Chondrocyte (in vitro differentiated cells): ENCODE measurements around the gene GABBR2. TPM values are rescaled to one million over a fixed set of nuclear protein-coding genes. Genes with fewer than 3 reads are reported as not detected.

Experiments
- DNase-seq: peaks from one replicate; pipeline ENCODE4 v3.0.0; 2021; ENCODE audit warnings: mixed read lengths, low spot score
- H3K27ac Mint-ChIP-seq: one replicate; pipeline ENCODE4 v1.8.0; 2021; ENCODE audit warnings: mild to moderate bottlenecking, moderate library complexity, mixed read lengths; ENCODE audit not compliant: unreplicated experiment
- H3K27me3 Mint-ChIP-seq: 2 replicates; pipeline ENCODE4 v1.8.0; 2021; ENCODE audit warnings: low read depth, mixed read lengths
- H3K36me3 Mint-ChIP-seq: 2 replicates; pipeline ENCODE4 v1.8.0; 2021; ENCODE audit warnings: low read depth, mixed read lengths
- H3K4me1 Mint-ChIP-seq: 2 replicates; pipeline ENCODE4 v1.8.0; 2021; ENCODE audit warnings: low read depth, mild to moderate bottlenecking, mixed read lengths
- H3K4me3 Mint-ChIP-seq: one replicate; pipeline ENCODE4 v1.8.0; 2021; ENCODE audit warnings: mild to moderate bottlenecking, moderate library complexity, mixed read lengths; ENCODE audit not compliant: unreplicated experiment
- H3K9me3 Mint-ChIP-seq: 2 replicates; pipeline ENCODE4 v1.8.0; 2021; ENCODE audit warnings: low read depth, mixed read lengths
- total RNA-seq: library from RNA; stranded (reverse); gene quantifications from 3 replicates; pipeline ENCODE4 v1.2.1, GENCODE V29; 2021
- TF ChIP-seq, protein P1 (sequence below): fragments of 200-600 bp; sonication (generic); IDR thresholded peaks from 2 replicates; pipeline ENCODE4 v1.5.0; 2021; ENCODE audit warnings: antibody characterized with exemption, mild to moderate bottlenecking, moderate library complexity

The GABBR2 gene
- total RNA-seq, 1 donor from 2014 or later: 0.12 TPM

DNA sequence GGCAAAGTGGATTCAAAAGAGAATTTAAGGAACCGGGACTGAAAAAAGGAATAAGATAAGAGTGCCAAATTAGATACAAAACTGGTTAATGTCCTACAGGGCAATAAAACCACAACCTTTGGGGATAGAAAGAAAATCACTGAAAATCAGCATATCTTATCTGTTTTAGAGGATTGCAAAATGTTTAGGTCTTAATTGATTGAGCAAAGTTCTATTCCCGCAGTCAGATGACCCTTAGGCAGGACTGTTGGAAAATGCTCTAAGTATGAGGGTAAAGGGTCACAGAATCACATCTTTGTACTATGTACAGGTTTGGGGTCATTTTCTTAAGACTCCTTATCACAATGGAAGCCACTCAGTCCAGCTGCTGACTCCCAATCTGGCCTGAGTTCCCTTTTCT, 129.0 kb downstream of the GABBR2 start:
- no peaks in the 10 kb centered on the region for H3K36me3 Mint-ChIP-seq
- DNase-seq: no peak
- no peaks in the 10 kb centered on the region for H3K4me1 Mint-ChIP-seq
- H3K27me3 Mint-ChIP-seq: peaks cover 51% of the 10 kb centered on the region
- H3K9me3 Mint-ChIP-seq: no peaks in the 10 kb centered on the region
- H3K27ac Mint-ChIP-seq: no peak overlapping the region
- TF ChIP-seq, protein P1, sequence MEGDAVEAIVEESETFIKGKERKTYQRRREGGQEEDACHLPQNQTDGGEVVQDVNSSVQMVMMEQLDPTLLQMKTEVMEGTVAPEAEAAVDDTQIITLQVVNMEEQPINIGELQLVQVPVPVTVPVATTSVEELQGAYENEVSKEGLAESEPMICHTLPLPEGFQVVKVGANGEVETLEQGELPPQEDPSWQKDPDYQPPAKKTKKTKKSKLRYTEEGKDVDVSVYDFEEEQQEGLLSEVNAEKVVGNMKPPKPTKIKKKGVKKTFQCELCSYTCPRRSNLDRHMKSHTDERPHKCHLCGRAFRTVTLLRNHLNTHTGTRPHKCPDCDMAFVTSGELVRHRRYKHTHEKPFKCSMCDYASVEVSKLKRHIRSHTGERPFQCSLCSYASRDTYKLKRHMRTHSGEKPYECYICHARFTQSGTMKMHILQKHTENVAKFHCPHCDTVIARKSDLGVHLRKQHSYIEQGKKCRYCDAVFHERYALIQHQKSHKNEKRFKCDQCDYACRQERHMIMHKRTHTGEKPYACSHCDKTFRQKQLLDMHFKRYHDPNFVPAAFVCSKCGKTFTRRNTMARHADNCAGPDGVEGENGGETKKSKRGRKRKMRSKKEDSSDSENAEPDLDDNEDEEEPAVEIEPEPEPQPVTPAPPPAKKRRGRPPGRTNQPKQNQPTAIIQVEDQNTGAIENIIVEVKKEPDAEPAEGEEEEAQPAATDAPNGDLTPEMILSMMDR: no peak
- H3K4me3 Mint-ChIP-seq: no peak overlapping the region

DNA sequence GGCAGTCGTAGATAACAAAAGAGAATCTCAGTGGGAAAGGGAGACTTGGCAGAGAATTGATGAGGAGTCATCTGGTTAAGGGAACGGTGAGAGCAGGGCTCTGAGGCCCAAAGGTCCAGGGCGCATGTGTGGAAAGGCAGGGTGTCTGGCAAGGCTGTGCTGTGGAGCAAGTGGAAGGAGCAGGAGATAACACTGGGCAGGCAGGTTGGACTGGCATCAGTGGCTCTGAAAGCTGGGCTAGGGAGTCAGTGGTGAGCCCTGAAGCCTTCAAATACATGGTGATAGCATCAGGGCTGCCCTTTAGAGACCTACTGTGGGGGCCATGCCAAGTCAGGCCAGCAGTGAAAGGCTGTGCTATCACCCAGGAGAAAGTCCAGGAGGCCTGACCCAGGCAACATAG, 131.3 kb downstream of the GABBR2 start:
- no peak overlapping the region for H3K27ac Mint-ChIP-seq
- DNase-seq: no peak
- H3K4me3 Mint-ChIP-seq: no peak overlapping the region
- no peaks in the 10 kb centered on the region for H3K36me3 Mint-ChIP-seq
- no peaks in the 10 kb centered on the region for H3K4me1 Mint-ChIP-seq
- H3K27me3 Mint-ChIP-seq: peaks cover 39% of the 10 kb centered on the region
- TF ChIP-seq, protein P1: no peak
- no peaks in the 10 kb centered on the region for H3K9me3 Mint-ChIP-seq

DNA sequence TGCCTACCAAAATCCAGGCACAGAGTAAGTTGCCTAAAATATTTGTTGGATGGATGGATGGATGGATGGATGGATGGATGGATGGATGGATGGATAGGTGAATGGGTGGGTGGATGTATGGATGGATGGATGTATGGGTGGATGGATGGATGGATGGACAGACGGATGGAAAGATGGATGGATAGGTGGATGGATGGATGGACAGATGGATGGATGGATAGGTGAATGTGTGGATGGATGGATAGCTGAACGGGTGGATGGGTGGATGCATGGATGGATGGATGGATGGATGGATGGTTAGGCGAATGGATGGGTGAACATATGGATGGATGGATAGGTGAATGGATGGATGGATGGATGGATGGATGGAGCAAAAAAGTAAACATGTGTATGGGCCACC, 131.9 kb downstream of the GABBR2 start:
- no peaks in the 10 kb centered on the region for H3K4me1 Mint-ChIP-seq
- H3K36me3 Mint-ChIP-seq: no peaks in the 10 kb centered on the region
- no peak overlapping the region for H3K4me3 Mint-ChIP-seq
- H3K27ac Mint-ChIP-seq: no peak overlapping the region
- no peaks in the 10 kb centered on the region for H3K9me3 Mint-ChIP-seq
- no peak for DNase-seq
- peaks cover 35% of the 10 kb centered on the region for H3K27me3 Mint-ChIP-seq
- TF ChIP-seq, protein P1: no peak

DNA sequence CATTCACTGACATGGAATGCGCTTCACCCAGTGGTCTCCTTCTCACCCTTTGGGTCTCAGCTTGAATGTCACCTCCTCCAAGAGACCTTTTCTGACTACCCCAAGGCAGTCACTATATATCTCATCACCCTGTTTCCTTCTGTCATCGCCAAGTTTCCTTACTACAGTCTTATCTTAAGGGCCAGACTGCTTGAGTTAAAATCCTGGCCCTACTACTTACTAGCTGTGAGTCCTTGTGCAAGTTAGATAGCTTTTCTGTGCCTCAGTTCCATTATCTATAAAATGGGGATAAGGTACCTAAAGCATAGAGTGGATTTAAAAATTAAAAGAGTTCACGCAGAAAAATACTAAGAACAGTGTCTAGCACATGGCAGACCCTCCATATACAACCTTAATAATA, 132.4 kb downstream of the GABBR2 start:
- no peaks in the 10 kb centered on the region for H3K9me3 Mint-ChIP-seq
- H3K4me1 Mint-ChIP-seq: no peaks in the 10 kb centered on the region
- H3K27ac Mint-ChIP-seq: no peak overlapping the region
- no peaks in the 10 kb centered on the region for H3K36me3 Mint-ChIP-seq
- DNase-seq: no peak
- H3K27me3 Mint-ChIP-seq: peaks cover 37% of the 10 kb centered on the region
- TF ChIP-seq, protein P1: no peak
- H3K4me3 Mint-ChIP-seq: no peak overlapping the region

DNA sequence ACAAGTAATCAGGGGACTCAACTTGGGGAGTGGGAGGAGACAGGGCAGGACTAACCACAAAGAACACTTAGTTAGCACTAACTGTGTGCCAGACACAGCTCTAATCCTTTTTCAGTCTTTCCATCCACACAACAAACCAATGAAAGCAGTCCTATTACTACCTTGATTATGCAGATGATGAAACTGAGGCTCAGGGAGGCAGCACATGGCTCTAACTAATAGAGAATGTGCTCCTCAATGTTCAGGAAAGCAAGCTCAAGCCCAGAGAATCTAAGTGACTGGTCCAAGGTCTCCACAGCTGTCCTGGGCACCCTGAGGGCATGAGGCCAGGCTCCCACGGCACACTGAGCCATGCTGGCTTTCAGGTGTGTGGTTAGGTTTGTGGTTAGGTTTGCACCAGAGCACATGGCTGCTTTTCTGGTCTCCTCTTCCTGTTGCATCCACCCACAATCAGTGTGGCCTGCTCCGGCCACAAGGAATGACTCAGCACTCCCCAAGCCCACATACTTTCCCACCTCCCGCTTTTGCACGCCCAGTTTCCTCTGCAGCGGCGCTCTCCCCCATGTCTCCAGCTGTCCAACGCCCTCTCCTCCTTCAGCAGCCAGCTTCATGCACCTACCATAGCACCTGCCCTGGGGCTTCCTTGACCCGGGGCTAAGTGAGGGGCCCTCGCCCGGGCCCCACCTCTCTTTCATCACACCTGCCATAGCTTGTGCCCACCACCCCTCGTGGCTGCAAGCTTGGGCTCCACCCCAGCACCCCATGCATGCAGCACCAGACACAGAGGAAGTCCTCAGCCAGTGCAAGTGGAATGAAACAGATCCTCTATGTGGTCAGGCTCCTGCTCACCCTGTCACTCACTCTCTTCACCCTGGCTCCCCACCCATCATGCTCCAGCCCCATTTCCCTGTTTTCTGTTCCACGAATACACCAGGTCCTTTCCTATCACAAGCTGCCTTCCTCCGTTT, 133.1 kb downstream of the GABBR2 start:
- H3K4me3 Mint-ChIP-seq: no peak overlapping the region
- H3K36me3 Mint-ChIP-seq: no peaks in the 10 kb centered on the region
- H3K27ac Mint-ChIP-seq: no peak overlapping the region
- TF ChIP-seq, protein P1: no peak
- DNase-seq: no peak
- no peaks in the 10 kb centered on the region for H3K9me3 Mint-ChIP-seq
- H3K27me3 Mint-ChIP-seq: peaks cover 32% of the 10 kb centered on the region
- H3K4me1 Mint-ChIP-seq: no peaks in the 10 kb centered on the region
